CD14-positive monocyte (primary cell): ENCODE data around the gene CTNNA3. TPM values are rescaled to one million over a fixed set of nuclear protein-coding genes. Genes with fewer than 3 reads are reported as not detected.

ENCODE experiments used
- DNase-seq, 3 donors: peaks; one replicate each; pipeline ENCODE4 v3.0.0-alpha.2; 2011 to 2022
- H2AFZ ChIP-seq: 2 replicates; pipeline ENCODE4 v1.6.0; 2012; ENCODE audit warnings: mild to moderate bottlenecking, low read depth, low read length, inconsistent platforms; ENCODE audit not compliant: insufficient read depth, poor library complexity, severe bottlenecking
- H3K27ac ChIP-seq, 2 donors: 1 replicate in 1 of 2; 2 replicates in 1 of 2; pipeline ENCODE4 v1.5.1; 2012 to 2013; ENCODE audit warnings: low read length in 2 of 2, control low read depth in 1 of 2, inconsistent platforms in 1 of 2, low read depth in 1 of 2, mild to moderate bottlenecking in 1 of 2
- H3K27me3 ChIP-seq, 2 donors: one replicate each; pipeline versions ENCODE4 v1.6.0 to v1.6.1; 2011 to 2013; ENCODE audit warnings: low read length in 2 of 2; ENCODE audit not compliant: control insufficient read depth in 2 of 2, insufficient read depth in 2 of 2
- H3K36me3 ChIP-seq, 2 donors: replicated peaks in 1 of 2; 1 replicate in 1 of 2; 2 replicates in 1 of 2; pipeline versions ENCODE4 v1.5.1 to v1.6.1; 2012 to 2013; ENCODE audit warnings: low read length in 2 of 2, control low read depth in 1 of 2, inconsistent platforms in 1 of 2, mild to moderate bottlenecking in 1 of 2; ENCODE audit not compliant: insufficient read depth in 2 of 2, control insufficient read depth in 1 of 2
- H3K4me1 ChIP-seq, 2 donors: 1 replicate in 1 of 2; 2 replicates in 1 of 2; pipeline versions ENCODE4 v1.5.1 to v1.6.1; 2012 to 2013; ENCODE audit warnings: low read length in 2 of 2, control low read depth in 1 of 2, inconsistent platforms in 1 of 2, mild to moderate bottlenecking in 1 of 2, moderate library complexity in 1 of 2; ENCODE audit not compliant: insufficient read depth in 2 of 2, control insufficient read depth in 1 of 2
- H3K4me2 ChIP-seq: replicated peaks from 2 replicates; pipeline ENCODE3; 2012; ENCODE audit warnings: low read length, moderate library complexity, mild to moderate bottlenecking; ENCODE audit not compliant: poor library complexity, severe bottlenecking; ENCODE audit errors: extremely low read depth
- H3K4me3 ChIP-seq, 3 experiments: fragments of 200-600 bp in 1 of 3; sonication (generic) in 1 of 3; replicated peaks in 1 of 3; 1 replicate in 2 of 3; 2 replicates in 1 of 3; pipeline ENCODE4 v1.5.1; 2011 to 2013; ENCODE audit warnings: low read length in 3 of 3, mild to moderate bottlenecking in 3 of 3, control low read depth in 2 of 3, low read depth in 2 of 3, inconsistent platforms in 1 of 3, moderate library complexity in 1 of 3
- H3K79me2 ChIP-seq: 2 replicates; pipeline ENCODE4 v1.6.0; 2012; ENCODE audit warnings: mild to moderate bottlenecking, control low read depth, inconsistent platforms, low read length, moderate library complexity; ENCODE audit not compliant: insufficient read depth
- H3K9ac ChIP-seq: 2 replicates; pipeline ENCODE4 v1.6.0; 2017; ENCODE audit warnings: low read length, mild to moderate bottlenecking; ENCODE audit not compliant: insufficient read depth, poor library complexity, severe bottlenecking
- H3K9me3 ChIP-seq, 2 donors: replicated peaks in 1 of 2; 1 replicate in 1 of 2; 2 replicates in 1 of 2; pipeline versions ENCODE4 v1.5.1 to v1.6.1; 2012 to 2013; ENCODE audit warnings: low read length in 2 of 2, control low read depth in 1 of 2; ENCODE audit not compliant: control insufficient read depth in 1 of 2, insufficient read depth in 1 of 2
- H4K20me1 ChIP-seq: 2 replicates; pipeline ENCODE4 v1.6.0; 2012; ENCODE audit warnings: mild to moderate bottlenecking, low read length, control low read depth, moderate library complexity; ENCODE audit not compliant: insufficient read depth
- H3K27ac Mint-ChIP-seq, 7 donors: one replicate each; pipeline ENCODE4 v1.8.0; 2020; ENCODE audit warnings: mild to moderate bottlenecking in 7 of 7, mixed read lengths in 7 of 7, moderate library complexity in 6 of 7, inconsistent platforms in 2 of 7
- H3K27me3 Mint-ChIP-seq, 3 donors: one replicate each; pipeline ENCODE4 v1.8.0; 2021 to 2022; ENCODE audit warnings: low read depth in 3 of 3, mild to moderate bottlenecking in 3 of 3, mixed read lengths in 3 of 3, moderate library complexity in 3 of 3, inconsistent platforms in 1 of 3
- H3K36me3 Mint-ChIP-seq, 2 donors: one replicate each; pipeline ENCODE4 v1.8.0; 2020; ENCODE audit warnings: mixed read lengths in 2 of 2, inconsistent platforms in 1 of 2, mild to moderate bottlenecking in 1 of 2
- H3K4me1 Mint-ChIP-seq: one replicate; pipeline ENCODE4 v1.8.0; 2020; ENCODE audit warnings: mild to moderate bottlenecking, mixed read lengths
- H3K4me3 Mint-ChIP-seq, 2 donors: one replicate each; pipeline ENCODE4 v1.8.0; 2020; ENCODE audit warnings: mild to moderate bottlenecking in 2 of 2, mixed read lengths in 2 of 2, moderate library complexity in 1 of 2
- H3K9me3 Mint-ChIP-seq, 7 donors: one replicate each; pipeline ENCODE4 v1.8.0; 2020 to 2022; ENCODE audit warnings: mixed read lengths in 7 of 7, mild to moderate bottlenecking in 6 of 7, moderate library complexity in 6 of 7, inconsistent platforms in 2 of 7
- CTCF ChIP-seq: fragments of 200-600 bp; IDR thresholded peaks from one replicate; pipeline ENCODE4 v1.8.0; 2022; ENCODE audit warnings: antibody characterized with exemption, mild to moderate bottlenecking
- WGBS: methylation state at CpG from one replicate; pipeline ENCODE4 v1.1.5; 2013; ENCODE audit warnings: missing lambda C conversion rate; ENCODE audit not compliant: insufficient coverage; 5-methylcytosine and 5-hydroxymethylcytosine counted together
- intact Hi-C, 2 donors: fragments of 100-400 bp; cut with micrococcal nuclease; formaldehyde crosslinking; loops; one replicate each; pipeline versions ENCODE4 v1.15.0 to v1.15.1; 2023
- polyA plus RNA-seq, 3 donors: library from polyadenylated mRNA; depleted of rRNA in 1 of 3; unstranded in 2 of 3; stranded (reverse) in 1 of 3; fragments of 300-500 nt in 2 of 3; fragments of >200 nt in 1 of 3; fragmentation: Illumina TruSeq in 2 of 3; gene quantifications; 1 replicate in 2 of 3; 2 replicates in 1 of 3; pipeline ENCODE4 v1.2.3, GENCODE V29; 2012 to 2021

The CTNNA3 gene
- polyA plus RNA-seq, 3 donors: not detected

- H2AFZ ChIP-seq: no peak overlapping the region
- no peak overlapping the region for H3K27ac ChIP-seq
- no peaks in the 10 kb centered on the region for H3K27me3 ChIP-seq
- no peaks in the 10 kb centered on the region for H3K79me2 ChIP-seq
- Mint-ChIP-seq H3K36me3 (no peaks in the 10 kb centered on the region), H3K9me3 (peaks cover 0 to 8% (median 2%) of the 10 kb centered on the region in 7 donors), H3K27ac (no peak overlapping the region), H3K4me1 (no peaks in the 10 kb centered on the region), H3K27me3 (peaks cover 0 to 2% (median 0%) of the 10 kb centered on the region in 3 donors), H3K4me3 (no peak overlapping the region)
- no peaks in the 10 kb centered on the region for H3K36me3 ChIP-seq
- intact Hi-C loops: no loop called here
- no peak for DNase-seq
- no peak overlapping the region for H3K4me2 ChIP-seq
- no peaks in the 10 kb centered on the region for H3K9me3 ChIP-seq
- no peaks in the 10 kb centered on the region for H4K20me1 ChIP-seq
- H3K9ac ChIP-seq: no peak overlapping the region
- WGBS: 96% methylated on average over 2 of the region's 5 CpGs
- H3K4me3 ChIP-seq: no peak overlapping the region
- TF ChIP-seq CTCF: no peak
- H3K4me1 ChIP-seq: no peaks in the 10 kb centered on the region
Measured at GRCh38 chr10:66218981-66219587, 1476.9 kb downstream of the CTNNA3 start.

DNA sequence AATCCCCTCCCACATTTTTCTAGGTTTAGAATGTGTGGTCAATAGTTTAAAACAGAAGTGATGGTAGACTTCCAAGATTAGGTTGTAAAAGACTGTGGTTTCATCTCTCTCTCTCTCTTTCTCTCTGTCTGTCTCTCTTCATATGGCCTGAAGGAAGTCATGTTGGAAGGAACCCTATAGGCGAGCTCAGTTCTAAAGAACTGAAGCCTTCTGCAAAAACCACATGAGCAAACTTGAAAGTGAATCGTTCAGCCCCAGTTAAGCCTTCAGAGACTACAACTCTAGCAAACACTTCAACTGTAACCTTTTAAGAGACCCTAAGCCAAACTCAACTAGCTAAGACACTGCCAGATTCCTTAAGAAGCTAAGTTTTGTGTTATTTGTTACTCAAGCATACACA is 1477.7 kb downstream of the CTNNA3 start:
- H3K27ac Mint-ChIP-seq: no peak overlapping the region
- H3K4me1 Mint-ChIP-seq: no peaks in the 10 kb centered on the region
- Histone ChIP-seq H2AFZ (no peak overlapping the region), H3K27ac (no peak overlapping the region), H3K4me1 (no peaks in the 10 kb centered on the region), H3K79me2 (no peaks in the 10 kb centered on the region), H4K20me1 (no peaks in the 10 kb centered on the region), H3K9ac (no peak overlapping the region), H3K4me3 (no peak overlapping the region), H3K4me2 (no peak overlapping the region), H3K9me3 (no peaks in the 10 kb centered on the region), H3K36me3 (no peaks in the 10 kb centered on the region), H3K27me3 (no peaks in the 10 kb centered on the region)
- H3K9me3 Mint-ChIP-seq: peaks cover 0 to 8% (median 2%) of the 10 kb centered on the region in 7 donors
- TF ChIP-seq CTCF: no peak
- peaks cover 0 to 2% (median 0%) of the 10 kb centered on the region in 3 donors for H3K27me3 Mint-ChIP-seq
- no peak overlapping the region for H3K4me3 Mint-ChIP-seq
- intact Hi-C loops: no loop called here
- H3K36me3 Mint-ChIP-seq: no peaks in the 10 kb centered on the region
- 82% methylated on average over 2 of the region's 2 CpGs for WGBS
- DNase-seq: no peak
